Rectal smooth muscle tissue (tissue), 1 donor: ENCODE results near the gene ACTR3C.
A peak's percentile ranks its signal among the peaks of the same experiment; 100 is the strongest.

Source experiments
- H3K27ac ChIP-seq: one replicate; pipeline ENCODE4 v1.7.0; 2013; ENCODE audit warnings: low read depth, low read length, inconsistent platforms
- H3K27me3 ChIP-seq: one replicate; pipeline ENCODE4 v1.7.0; 2013; ENCODE audit warnings: low read length; ENCODE audit not compliant: control insufficient read depth, insufficient read depth
- H3K36me3 ChIP-seq: one replicate; pipeline ENCODE4 v1.7.0; 2013; ENCODE audit warnings: low read length; ENCODE audit not compliant: control insufficient read depth, insufficient read depth
- H3K4me1 ChIP-seq: one replicate; pipeline ENCODE4 v1.7.0; 2013; ENCODE audit warnings: low read length; ENCODE audit not compliant: control insufficient read depth, insufficient read depth
- H3K4me3 ChIP-seq: one replicate; pipeline ENCODE4 v1.7.0; 2013; ENCODE audit warnings: low read length
- H3K9ac ChIP-seq: one replicate; pipeline ENCODE4 v1.7.0; 2013; ENCODE audit warnings: low read length

Gene ACTR3C

DNA sequence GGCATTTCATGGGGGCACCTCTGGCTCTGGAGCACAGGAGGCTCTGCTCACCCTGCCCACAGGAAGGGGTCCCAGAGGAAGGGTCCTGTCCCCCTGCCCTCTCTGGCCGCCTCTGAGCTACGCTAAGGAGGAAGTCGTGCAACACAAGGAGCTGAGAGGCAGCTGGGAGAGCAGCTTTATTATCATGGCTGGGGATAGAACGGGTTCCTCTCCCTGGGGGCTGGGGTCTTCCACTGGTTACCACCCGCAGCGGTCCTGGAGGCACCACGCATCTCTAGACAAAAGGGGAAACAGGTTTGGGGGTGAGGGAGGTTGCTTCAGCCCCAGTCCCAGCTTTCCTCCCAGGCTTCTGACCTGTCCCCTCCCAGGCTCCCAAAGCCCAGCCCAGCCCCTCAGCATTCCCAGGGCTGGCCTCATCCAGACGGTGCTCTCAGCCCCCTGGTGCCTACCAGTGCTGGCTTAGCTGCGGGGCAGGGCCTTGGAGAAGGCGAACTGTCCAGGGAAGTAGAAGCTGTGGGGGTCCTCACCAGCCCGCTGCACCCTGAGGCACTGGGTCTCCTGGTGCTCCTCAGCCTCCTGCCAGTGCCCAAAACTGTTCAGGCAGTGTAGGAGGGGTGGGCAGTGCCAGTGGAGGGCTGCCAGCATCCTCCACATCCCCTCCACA lies 15.0 kb upstream of the ACTR3C start:
- H3K4me1 ChIP-seq: peaks cover 26% of the 10 kb centered on the region
- no peak overlapping the region for H3K9ac ChIP-seq
- H3K27ac ChIP-seq: peak overlapping the region; percentile 17

DNA sequence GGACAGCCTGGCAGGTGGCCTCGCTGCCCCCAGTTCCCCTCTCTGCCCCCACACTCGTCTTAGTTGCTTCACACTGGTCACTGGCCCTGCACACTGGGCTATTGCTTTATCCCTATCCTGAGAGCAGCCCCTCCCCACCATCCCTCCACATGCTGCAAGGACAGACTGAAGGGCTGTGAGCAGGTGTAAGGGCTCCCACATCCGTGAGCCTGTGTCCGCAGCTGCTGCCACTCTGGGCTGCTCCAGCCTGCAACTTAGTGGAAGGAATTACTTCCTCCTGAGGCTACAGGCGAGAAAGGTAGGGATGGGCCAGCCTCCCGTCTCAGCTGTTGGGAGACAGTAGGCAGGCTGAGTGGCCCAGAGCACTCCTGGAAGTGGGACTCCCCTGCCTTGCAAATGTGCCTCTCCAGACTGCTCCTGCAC lies 14.3 kb upstream of the ACTR3C start:
- H3K36me3 ChIP-seq: no peaks in the 10 kb centered on the region
- H3K9ac ChIP-seq: no peak overlapping the region
- no peaks in the 10 kb centered on the region for H3K27me3 ChIP-seq
- no peak overlapping the region for H3K27ac ChIP-seq
- peaks cover 26% of the 10 kb centered on the region for H3K4me1 ChIP-seq
- no peak overlapping the region for H3K4me3 ChIP-seq

More for the DNA sequence above, 15.0 kb upstream of the ACTR3C start:
- no peak overlapping the region for H3K4me3 ChIP-seq
- H3K36me3 ChIP-seq: no peaks in the 10 kb centered on the region
- no peaks in the 10 kb centered on the region for H3K27me3 ChIP-seq

DNA sequence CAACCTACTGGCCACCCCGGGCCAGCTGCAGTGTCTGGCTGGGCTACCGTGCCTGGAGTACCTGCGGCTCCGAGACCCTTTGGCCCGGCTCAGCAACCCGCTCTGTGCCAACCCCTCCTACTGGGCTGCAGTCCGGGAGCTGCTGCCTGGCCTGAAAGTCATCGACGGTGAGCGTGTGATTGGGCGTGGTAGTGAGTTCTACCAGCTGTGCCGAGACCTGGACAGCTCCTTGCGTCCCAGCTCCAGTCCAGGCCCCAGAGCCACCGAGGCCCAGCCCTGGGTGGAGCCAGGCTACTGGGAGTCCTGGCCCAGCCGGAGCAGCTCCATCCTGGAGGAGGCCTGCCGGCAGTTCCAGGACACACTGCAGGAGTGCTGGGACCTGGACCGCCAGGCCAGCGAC lies 13.8 kb upstream of the ACTR3C start:
- no peaks in the 10 kb centered on the region for H3K27me3 ChIP-seq
- no peaks in the 10 kb centered on the region for H3K36me3 ChIP-seq
- H3K4me1 ChIP-seq: peaks cover 26% of the 10 kb centered on the region
- H3K9ac ChIP-seq: no peak overlapping the region
- H3K27ac ChIP-seq: no peak overlapping the region
- no peak overlapping the region for H3K4me3 ChIP-seq

- H3K4me3 ChIP-seq: no peak overlapping the region
- H3K27ac ChIP-seq: peak overlapping the region; percentile 7
- H3K9ac ChIP-seq: no peak overlapping the region
- H3K36me3 ChIP-seq: no peaks in the 10 kb centered on the region
- H3K27me3 ChIP-seq: no peaks in the 10 kb centered on the region
- peaks cover 26% of the 10 kb centered on the region for H3K4me1 ChIP-seq
These were observed 13.4 kb upstream of the ACTR3C start for GRCh38 chr7:150336746-150337145.

- Histone ChIP-seq H3K27ac (peak overlapping the region; percentile 24), H3K36me3 (peaks cover 2% of the 10 kb centered on the region), H3K27me3 (no peaks in the 10 kb centered on the region), H3K4me1 (peaks cover 26% of the 10 kb centered on the region), H3K9ac (no peak overlapping the region), H3K4me3 (no peak overlapping the region)
These were observed 12.4 kb upstream of the ACTR3C start for GRCh38 chr7:150335774-150336112.

- Histone ChIP-seq H3K4me3 (no peak overlapping the region), H3K4me1 (peaks cover 26% of the 10 kb centered on the region), H3K36me3 (peaks cover 2% of the 10 kb centered on the region), H3K27ac (peak overlapping the region; percentile 24), H3K27me3 (no peaks in the 10 kb centered on the region), H3K9ac (no peak overlapping the region)
These were observed 11.9 kb upstream of the ACTR3C start for GRCh38 chr7:150335108-150335773.

DNA sequence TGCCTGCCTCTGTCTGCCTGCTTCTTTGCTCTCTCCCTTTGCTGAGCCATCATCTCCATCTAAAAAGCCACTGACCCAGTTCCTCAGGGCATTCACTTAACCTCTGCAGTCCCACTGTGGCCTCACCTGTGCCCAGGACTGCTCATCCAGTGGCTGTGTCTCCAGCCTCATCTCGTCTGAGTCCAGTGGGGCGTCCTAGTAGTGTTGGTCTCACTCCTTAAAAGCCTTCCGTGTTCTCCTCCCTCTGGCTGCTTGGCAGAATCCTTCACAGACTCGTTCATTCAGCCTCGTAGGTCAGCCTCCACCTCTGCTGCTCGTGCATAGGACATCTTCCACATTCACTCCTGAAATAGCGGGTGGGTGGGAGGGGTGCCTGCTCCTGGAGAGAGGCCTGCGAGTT lies 10.8 kb upstream of the ACTR3C start:
- H3K27ac ChIP-seq: peak overlapping the region; percentile 5
- no peaks in the 10 kb centered on the region for H3K27me3 ChIP-seq
- H3K36me3 ChIP-seq: peaks cover 3% of the 10 kb centered on the region
- peaks cover 23% of the 10 kb centered on the region for H3K4me1 ChIP-seq
- H3K4me3 ChIP-seq: no peak overlapping the region
- no peak overlapping the region for H3K9ac ChIP-seq

GRCh38 chr7:150333659-150334058 lies 10.3 kb upstream of the ACTR3C start:
- Histone ChIP-seq H3K4me1 (peaks cover 19% of the 10 kb centered on the region), H3K36me3 (peaks cover 5% of the 10 kb centered on the region), H3K4me3 (no peak overlapping the region), H3K27ac (peak overlapping the region; percentile 5), H3K27me3 (no peaks in the 10 kb centered on the region), H3K9ac (no peak overlapping the region)

- Histone ChIP-seq H3K27ac (no peak overlapping the region), H3K4me3 (no peak overlapping the region), H3K36me3 (peaks cover 5% of the 10 kb centered on the region), H3K27me3 (no peaks in the 10 kb centered on the region), H3K4me1 (peaks cover 16% of the 10 kb centered on the region), H3K9ac (no peak overlapping the region)
These were observed 9.7 kb upstream of the ACTR3C start for GRCh38 chr7:150332852-150333635.

DNA sequence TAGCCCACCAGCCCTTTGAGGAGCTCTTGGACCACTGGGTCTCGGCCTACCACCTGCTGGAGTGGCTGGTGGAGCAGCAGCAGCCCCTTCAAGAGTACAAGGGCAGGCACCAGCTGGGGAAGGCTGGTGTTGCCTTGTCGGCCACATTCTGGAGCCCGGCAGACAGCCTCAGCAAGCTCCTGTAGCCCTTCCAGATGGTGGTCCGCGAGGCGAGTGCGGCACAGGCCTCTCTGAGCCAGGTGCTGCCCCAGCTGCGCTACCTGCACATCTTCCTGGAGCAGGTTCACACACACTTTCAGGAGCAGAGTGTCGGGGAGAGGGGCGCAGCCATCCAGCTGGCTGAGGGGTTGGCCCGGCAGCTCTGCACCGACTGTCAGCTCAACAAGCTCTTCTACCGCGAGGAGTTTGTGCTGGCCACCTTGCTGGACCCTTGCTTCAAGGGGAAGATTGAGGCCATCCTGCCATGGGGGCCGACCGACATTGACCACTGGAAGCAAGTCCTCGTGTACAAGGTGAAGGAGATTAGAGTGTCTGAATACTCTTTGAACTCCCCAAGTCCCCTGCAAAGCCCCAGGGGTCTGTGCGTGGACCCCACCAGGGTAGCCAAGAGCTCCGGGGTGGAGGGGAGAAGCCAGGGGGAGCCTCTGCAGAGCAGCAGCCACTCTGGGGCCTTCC lies 7.0 kb upstream of the ACTR3C start:
- H3K27ac ChIP-seq: no peak overlapping the region
- no peak overlapping the region for H3K9ac ChIP-seq
- H3K4me3 ChIP-seq: no peak overlapping the region
- peaks cover 3% of the 10 kb centered on the region for H3K4me1 ChIP-seq
- peaks cover 7% of the 10 kb centered on the region for H3K36me3 ChIP-seq
- no peaks in the 10 kb centered on the region for H3K27me3 ChIP-seq

DNA sequence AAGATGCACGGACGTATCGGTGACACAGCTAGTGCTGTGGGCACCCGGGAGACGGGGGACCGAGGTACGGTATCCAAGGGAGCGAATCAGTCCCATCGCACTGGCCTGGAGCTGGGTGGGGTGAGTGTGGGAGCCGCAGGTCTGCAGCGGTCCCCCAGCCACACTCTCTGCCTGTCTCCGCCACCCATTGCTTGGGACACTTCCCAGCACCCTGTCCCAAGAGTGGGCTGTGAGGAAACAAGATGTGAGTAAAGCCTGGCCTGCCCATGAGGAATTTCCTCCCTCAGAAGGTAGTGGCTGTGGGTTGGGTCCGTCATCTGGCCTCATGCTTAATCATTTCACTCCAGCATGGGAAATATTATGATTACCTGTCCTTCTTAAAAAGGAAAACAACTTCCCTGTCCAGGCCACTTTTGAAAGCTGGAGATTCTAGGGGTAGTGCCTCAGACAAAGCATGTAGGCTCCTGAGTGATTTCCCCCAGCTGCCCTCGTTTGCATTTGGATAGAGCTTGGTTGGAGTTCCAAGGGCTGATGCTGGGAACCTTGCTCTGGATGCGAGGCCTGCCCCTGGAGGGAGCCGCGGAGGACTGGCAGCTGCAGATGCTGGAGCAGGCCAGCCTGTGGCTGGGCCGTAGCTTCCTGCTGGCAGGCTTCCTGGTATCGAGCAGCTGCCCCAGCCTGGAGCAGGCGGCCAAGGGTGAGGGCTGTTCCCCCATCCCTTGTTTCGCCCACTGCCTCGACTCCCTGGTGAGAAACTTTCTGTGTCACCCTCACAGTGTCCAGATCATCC lies 6.2 kb upstream of the ACTR3C start:
- Histone ChIP-seq H3K4me3 (no peak overlapping the region), H3K36me3 (peaks cover 7% of the 10 kb centered on the region), H3K4me1 (no peaks in the 10 kb centered on the region), H3K27me3 (no peaks in the 10 kb centered on the region), H3K27ac (no peak overlapping the region), H3K9ac (no peak overlapping the region)

GRCh38 chr7:150327308-150327707 lies 4.0 kb upstream of the ACTR3C start:
- Histone ChIP-seq H3K4me3 (no peak overlapping the region), H3K27ac (no peak overlapping the region), H3K36me3 (peaks cover 7% of the 10 kb centered on the region), H3K9ac (no peak overlapping the region), H3K27me3 (no peaks in the 10 kb centered on the region), H3K4me1 (peaks cover 3% of the 10 kb centered on the region)
